HG03097 (cell line): ENCODE measurements around the gene SGSM1.

ENCODE experiments used
- ATAC-seq: cut with Tn5 transposase; IDR thresholded peaks from one replicate; pipeline ENCODE4 v1.9.1; 2021; ENCODE audit not compliant: unreplicated experiment, low FRiP score

The SGSM1 gene

DNA sequence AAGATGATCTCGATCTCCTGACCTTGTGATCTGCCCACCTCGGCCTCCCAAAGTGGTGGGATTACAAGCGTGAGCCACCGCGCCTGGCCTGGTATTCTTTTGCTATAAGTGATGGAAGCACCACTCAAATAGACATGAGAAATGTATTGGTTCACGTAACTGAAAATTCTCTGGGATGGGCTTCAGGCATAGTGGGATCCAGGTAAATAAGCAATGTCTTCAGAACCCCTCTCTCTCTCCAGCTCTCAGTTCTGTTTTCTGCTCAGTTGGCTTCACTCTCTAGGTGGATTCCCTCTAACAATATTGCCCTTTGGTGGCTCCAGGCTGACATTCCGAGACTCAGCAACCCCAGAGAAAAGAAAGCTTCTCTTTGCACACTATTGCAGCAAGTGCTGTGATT is 141.4 kb downstream of the SGSM1 start:
- ATAC-seq, result no peak

DNA sequence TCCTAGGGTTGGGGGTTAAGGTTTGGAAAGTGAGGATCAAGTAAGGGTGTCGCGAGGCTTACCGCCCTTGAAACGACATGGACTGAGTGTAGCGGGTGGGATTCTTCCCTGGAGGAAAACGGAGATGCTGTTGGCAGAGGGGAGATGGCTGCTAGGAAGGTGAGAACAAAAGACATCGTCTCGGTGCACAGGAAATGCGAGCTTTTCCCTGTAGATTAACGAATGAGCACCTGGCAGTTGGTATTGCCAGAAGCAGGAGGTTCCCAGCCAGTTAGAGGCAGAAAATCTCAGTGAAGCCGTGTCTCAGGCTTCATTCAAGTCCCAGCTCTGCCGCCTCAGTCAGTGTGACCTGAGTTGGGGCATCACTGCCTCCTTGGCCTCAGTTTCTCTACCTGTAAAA is 141.9 kb downstream of the SGSM1 start:
- ATAC-seq, result no peak

DNA sequence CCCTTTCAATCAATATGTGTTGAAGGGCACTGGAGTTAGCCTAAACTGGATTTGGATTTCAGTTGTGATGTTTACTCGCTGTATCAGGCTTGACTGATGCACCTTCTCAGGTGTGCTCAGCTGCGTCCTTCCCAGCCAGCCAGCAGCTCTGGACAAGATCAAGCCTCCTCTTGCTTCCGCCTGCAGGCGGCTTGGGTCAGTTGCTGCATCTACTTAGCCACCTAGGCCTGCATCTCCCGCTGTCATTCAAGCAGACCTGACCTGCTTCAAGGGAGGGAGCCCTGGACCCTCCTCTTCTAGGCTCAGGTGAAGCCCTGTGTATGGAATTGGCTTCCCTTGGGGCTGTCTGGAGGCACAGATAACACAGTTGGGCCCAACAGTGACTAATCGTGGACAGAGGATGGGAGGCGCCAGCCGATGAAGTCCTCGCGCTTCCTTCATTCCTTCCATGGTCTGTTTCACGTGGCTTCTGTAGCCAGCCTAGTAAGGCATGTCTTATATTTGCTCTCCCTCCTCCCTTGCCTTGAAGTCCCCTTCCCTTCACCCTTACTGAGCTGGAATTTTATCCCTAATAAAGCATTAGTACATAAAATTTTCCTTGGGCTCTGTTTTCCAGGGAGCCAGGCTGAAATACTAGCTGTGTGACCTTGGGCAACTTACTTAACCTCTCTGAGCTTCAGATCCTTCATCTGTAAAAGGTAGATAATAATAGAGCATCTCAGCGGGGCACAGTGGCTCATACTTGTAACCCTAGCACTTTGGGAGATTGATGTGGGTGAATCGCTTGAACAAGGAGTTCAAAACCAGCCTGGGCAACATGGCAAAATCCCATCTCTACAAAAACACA is 142.6 kb downstream of the SGSM1 start:
- no peak for ATAC-seq

DNA sequence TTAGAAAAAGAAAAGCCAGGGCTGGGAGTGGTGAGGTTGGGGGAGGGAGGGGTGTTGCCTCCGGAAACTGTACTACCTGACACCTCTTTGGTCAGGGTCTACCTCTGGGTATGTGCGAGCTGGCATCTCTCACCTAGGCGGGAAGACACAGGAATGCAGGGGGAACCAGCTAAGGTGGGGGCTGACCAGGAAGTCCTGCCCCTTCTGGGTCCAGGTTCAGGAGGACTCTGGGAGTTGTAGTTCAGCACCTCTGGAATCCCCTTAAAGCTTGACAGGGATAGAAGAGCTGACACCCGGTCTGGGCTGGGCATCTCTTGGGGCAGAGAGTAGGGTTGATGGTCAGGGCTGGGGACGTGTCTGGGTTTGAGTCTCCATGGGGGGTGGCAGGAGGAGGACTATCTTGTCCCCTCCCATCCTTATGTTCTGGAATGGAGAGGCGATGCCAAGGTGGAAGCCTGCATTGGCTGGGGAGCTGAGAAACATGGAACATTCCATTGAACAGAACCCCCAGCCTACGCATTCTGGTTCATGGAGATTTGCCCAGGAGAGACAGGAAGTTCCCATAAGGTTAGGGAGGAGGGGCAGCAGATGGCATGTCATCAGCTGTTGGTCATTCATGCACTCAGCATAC is 144.4 kb downstream of the SGSM1 start:
- no peak for ATAC-seq

DNA sequence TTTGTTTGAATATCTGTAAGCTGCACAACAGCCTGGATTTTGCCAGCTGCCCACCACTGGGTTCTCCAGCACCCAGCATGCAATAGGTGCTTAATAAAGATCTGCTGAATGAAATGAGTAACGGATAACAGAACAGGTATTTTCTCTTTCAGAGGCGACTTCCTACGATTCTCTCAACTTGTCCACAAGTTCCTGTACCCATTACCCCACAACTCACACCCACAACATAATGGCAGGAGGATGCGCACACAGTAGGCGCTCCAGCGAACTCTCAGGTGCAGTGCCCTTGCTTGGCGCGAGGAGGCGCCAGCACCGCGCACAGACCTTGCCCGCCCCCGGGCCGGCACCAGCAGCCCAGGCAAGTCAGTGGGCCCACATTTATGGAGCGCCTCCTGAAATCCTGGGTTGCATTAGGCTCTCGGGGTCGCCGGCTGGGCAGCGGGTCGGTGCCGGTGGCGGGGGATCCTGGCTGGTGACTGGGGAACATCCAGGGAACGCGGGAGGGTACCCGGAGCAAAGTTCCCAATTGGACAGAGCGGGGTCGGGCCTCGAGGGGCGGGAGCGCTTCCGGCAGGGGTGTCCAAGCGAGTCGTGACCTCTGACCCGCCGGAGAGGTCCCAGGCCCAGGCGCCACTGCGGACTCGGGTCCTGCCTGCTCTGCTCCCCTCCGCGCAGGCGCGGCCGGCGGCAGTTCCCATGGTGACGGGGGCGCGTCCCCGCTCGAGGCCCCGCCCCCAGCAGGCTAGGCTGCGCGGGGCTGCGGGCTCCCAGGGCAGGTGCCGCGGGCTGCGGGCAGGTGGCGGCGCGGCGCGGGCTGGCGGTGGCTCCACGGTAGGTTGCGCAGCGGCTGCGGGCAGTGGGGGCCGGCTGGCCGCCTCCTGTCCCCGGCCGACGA is 146.2 kb downstream of the SGSM1 start, which contains the start of gene KIAA1671:
Gene KIAA1671 (plus strand): TSS at position 775 of the 895 bp plus-strand sequence. CDS start 75,284 bp downstream, outside the sequence.
- no peak for ATAC-seq

DNA sequence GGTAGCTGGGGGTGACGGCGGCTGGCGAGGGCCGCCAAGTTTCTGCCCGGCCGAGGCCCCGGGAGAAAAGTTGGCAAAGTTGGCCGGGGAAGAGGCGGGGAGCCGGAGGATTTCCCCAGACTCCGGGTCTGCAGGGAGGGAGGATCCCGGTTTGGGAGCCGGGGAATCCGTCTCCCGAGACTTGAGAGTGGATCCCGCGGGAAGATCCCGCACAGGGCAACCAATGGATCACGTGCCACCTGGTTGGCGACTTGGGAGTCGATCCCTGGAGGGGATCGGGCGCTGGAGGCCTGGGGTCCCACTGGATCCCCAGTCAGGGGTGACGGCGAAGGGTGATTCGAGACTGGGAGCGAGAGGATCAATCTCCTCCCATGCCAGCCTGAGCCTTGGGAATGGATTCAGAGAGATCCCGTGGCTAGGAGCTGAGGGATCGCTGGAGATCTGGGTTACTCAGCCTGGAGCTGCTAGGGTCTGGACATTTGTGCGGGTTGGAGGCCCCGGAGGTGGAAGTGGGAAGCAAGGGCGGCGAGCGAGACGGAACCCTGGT is 146.9 kb downstream of the SGSM1 start:
- ATAC-seq, result no peak

DNA sequence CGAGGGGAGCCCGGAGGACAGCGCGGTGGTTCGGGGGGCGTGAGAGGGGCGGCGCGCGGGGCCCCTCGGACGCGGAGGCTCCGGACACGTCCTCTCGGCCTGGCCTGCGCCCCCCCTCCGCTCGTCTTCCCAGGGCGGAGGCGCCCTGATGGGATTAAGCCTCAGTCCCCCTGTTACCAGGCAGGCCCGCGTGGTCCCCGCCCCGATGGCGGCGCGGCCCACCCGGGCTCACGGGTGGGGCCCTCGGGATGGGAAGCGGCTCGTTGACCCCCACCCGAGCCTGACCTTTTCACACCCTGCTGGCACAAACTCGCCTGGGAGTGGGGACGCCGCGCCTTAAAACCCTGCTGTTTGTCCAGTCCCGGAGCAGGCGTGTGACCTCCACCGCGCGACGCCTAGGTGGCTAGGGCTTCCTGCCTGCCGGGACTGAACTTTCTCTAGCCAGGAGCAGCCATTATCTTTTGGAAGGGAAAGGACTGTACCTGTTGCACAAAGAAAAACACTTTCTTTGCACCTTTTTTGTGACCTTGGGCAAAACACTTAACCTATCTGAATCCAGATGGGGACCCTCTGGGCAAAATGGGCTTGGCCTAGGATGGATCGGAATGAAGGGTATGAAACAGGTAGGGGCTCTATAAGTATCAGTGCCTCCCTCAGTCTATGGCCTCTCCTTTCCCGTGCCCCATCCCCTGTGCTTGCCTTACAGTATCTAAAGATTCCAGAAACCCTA is 147.5 kb downstream of the SGSM1 start:
- no peak for ATAC-seq

DNA sequence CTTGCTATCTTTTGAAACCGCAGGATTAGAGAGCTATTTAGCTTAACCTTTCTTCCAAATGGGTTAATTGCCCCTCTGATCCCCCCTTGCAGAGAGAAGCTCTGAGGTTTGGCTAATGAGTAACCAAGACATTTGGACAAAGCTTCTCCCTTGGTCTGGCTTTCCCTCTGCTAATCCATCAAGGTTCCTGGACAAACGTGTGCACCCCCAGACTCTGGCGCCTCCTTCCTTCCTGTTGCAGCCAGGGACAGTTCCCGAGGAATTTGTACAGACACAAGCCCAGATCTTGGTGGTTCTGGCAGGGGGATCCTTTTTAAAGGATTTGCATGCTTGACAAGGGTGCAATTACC is 148.1 kb downstream of the SGSM1 start:
- ATAC-seq, result no peak

DNA sequence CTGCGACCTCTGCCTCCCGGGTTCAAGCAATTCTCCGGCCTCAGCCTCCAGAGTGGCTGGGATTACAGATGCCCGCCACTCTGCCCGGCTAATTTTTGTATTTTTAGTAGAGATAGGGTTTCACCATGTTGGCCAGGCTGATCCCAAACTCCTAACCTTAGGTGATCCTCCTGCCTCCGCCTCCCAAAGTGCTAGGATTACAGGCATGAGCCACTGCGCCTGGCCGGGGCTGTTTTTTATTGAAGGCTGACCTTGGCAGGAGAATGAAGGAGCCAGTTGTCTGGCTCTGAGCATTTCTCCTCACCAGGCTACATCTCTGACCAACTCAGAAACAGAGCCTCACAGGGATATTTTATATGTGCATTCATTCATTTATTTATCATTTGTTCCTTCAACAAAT is 148.8 kb downstream of the SGSM1 start:
- ATAC-seq, result no peak

DNA sequence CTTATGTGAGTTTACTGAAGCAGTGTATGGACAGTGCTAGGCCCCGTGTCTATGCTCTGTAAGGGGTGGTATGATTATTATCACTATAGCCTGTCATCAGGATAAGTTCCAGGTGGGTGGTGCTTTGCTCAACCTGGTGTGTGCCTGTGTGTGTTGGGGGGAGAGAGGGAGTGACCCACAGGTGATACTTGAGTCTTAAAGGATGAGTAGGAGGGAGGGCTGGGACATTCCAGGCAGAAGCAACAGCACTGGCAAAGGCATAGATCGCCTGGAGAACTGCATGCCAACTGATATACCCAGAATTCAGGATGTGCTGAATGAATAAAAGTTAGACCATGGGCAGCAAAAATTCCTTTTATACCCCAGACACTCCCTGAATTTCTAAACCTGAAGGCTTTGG is 151.0 kb downstream of the SGSM1 start:
- ATAC-seq, result no peak

DNA sequence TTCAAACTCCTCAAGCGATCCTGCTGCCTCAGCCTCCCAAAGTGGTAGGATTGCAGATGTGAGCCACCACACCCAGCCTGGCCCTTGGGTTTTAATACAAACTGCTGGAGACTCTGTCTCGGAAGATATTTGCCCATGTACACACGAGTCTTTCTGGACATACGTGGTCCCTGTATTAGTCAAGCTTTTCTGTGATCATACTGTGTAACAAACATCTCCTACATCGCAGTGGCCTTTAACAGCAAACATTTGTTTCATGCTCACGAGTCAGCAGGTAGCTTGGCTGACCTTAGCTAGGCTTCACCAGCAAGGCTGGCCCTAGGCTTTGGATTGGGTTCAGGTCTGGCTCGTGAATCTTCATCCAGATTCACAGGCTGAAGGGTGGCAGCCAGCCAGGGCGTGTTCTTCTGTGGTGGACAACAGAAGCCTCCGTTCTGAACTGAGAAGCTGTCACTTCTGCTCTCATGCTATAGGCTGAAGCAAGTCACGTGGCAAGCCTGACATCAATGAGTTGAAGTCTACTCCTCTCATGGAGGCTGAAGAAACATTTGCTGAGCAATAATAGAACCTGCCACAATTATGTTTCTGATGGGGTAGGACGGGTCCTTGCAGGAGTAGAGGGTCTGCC is 155.3 kb downstream of the SGSM1 start:
- no peak for ATAC-seq

DNA sequence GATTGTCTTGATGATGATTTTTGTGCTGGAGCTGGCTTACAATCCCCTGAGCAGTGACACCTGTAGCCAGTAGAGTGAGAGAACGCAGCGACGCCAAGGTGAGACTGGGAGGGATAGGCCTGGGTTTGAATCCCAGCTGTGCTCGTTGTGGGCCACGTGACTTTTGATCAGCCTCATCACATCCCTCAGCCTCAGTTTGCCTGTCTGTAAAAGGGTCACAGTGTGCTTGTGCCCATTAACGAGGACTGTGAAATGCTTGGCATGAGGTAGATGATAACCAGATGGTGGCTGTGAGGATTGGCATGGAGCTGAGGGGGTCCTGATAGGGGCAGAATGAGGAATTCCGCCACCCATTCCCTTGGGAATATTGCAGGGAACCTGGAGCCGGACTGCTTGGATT is 156.1 kb downstream of the SGSM1 start:
- ATAC-seq, result no peak

DNA sequence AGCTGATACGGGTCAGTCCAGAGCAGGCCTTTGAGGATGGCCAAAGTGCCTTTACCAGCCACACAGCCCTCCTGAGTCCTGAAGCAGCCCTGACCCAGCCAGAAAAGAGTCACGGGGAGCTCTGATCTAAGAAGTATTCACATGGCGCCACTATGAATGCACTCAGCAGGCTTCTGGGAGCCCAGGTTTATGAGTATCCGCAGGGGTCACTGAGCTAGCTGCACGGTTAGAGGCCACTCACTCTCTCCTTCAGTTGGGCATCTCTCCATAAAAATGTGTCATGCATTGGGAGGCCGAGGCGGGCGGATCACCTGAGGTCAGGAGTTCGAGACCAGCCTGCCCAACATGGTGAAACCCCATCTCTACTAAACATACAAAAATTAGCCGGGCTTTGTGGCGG is 156.8 kb downstream of the SGSM1 start:
- no peak for ATAC-seq

DNA sequence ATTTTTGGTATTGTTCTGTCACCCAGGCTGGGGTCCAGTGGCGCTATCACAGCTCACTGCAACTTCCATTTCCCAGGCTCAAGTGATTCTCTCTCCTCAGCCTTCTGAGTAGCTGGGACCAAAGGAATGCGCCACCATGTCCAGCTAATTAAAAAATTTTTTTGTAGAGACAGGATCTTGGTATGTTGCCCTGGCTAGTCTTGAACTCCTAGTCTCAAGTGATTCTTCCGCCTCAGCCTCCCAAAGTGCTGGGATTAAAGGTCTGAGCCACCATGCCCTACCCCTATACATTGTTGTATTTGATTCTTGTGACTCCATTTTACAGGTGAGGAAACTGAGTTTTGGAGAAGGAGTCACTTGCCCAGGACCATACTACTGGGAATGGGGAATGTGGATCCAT is 158.4 kb downstream of the SGSM1 start:
- ATAC-seq, result no peak

DNA sequence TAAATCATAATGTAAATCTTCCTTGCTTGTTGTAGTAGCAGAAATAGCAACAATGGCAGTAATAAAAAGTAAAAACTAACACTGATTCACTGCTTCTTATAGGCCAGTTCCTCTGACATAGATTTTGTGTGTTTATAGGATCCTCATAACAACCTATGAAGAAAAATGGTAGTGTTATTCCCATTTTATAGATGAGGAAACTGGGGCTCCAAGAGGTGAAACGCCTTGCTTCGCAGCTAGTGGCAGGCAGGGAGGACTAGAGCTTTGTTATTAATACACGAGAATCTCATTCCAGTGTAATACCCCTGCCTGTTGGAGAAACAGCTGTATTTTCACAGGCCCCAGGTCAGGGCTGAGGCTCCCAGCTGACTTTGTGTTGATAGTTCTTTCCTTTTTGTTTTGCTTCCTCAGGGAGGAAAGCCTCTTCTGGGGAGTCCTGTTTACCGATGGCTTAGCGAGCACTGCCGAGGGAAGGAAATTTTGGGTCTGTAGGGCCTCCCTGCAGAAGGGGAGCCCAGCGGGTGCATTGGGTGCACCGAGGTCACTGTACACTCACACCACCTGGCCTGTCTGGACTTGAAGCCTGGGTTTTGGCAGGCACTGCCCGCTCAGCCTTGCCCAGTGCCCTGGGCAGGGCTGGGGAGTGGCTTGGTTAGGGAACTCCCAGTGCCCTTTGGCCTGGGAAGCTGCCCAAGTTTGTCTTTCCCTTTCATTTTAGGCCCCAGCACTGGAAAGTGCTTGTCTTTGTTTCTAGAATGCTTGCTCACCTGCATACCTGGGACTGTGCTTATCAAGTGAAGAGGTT is 160.0 kb downstream of the SGSM1 start:
- no peak for ATAC-seq

DNA sequence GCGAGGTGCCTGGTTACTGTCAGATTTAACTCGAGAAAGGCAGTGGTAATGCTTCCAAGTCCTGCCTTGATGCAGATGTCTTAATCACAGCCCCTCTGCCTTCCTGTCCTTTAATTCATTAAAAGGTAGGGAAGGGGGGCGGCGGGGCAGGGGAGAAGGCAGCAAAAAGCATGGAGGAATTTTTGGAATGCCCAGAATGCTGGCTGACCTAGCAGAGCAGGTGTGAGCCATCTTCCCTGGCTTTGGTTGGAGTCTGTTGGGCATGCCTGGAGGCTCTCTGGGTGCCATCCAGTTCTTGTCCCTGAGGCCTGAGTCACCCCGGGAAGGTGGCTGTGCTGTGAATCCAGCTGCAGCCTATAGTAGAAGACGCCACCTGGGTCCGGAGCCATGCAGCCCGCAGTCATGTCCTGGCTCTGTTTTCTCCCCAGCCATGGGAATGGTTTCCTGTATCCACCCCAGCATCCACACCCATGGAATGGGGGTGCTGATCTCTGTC is 162.1 kb downstream of the SGSM1 start:
- ATAC-seq, result no peak

DNA sequence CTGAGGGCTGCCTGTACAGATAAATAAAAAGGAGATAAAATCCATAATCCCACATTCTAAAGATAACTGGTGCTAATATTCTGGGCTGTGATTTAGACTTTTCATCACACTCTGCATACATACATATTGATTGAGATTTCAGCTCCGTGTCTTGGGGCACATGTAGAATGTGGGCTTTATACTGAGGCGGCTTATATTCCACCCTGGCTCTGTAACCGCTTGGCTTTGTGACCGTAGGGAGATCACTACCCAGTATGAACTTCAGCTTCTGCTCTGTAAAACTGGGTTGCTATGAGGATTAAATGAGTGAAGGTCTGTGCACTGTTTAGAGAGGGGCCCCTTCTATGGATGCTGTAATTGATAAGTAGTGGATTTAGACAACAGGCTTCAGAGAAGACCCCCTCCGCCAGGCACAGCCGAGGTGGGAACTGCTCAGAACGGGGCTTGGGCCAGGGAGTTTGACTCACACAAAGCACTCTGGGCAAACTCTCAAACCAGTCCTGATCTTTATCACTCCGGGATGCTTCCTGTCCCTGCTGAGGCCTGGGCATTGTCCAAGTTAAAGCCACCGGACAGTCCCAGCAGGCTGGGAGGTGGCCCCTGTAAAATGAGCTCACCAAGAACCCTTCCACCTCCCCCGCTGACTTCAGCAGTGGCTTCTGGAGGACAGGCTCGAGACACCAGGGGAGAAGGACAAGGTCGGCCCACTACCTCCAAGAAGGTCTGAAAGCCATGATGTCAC is 163.7 kb downstream of the SGSM1 start:
- no peak for ATAC-seq

DNA sequence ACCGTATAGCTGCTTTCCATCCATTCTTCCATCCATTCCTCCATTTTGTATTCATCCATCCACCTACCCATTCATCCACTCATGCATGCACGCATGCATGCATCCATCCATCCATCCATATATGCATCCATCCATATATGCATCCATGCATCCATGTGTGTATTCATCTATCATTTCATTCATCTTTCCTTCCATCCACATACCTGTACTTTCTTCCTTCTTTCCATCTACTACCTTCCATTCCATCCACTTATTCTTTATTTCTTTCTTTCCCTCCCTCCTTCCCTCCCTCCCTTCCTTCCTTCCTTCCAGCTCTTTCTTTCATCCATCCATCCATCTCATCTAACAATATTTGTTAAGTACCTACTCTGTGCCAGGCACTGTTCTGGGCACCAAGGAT is 166.4 kb downstream of the SGSM1 start:
- no peak for ATAC-seq
